Kidney capillary endothelial cell (primary cell): ENCODE measurements around the gene EGLN1.
"Not testable (repeated sequence)": the region's sequence is repeated elsewhere in the genome, so short reads cannot be mapped to it uniquely, and the experiment has no call there.

ENCODE experiments used
- DNase-seq: peaks from one replicate; pipeline ENCODE4 v3.0.0-alpha.2; 2018; ENCODE audit warnings: low spot score

Gene EGLN1

DNA sequence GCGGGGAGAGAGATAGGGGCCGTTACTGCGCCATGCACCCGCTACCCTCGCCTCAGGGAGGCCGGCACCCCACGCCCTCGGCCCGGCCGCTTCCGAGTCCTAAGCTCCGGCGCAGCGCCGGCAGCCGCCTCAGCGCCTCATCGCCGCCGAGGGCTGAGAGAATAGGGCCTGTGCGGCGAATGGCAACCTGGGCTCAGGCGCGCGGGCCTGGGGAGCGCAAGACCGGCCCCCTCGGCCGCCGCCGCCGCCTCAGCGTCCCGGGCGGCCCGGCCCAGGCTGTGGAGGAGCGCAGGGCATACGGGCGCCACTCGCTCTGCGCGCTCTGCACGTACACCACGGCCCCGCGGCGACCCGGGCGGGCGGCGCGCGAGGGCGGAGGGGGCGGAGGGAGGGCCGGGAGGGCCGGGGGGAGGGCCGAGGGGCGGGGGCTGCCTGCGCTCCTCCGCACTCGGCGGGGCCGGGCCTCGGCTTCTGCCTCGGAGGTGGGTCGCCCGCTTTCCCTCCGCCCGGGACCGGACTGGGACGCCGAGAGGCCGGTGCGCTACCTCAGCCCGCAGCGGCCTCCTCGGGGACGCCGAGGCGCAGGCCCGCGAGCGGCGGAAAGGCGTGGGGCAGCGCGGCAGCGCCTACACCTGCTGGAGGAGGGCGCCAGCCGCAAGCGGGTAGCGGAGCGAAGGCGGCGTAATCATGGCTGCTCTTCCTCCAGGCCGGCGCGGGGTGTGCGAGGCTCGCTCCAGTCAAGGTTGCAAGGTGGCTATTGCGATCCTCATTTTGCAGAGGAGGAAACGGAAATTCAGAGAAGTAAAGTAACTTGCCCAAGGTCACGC lies at the start of gene EGLN1:
Gene EGLN1 (minus strand): TSS at position 317 of the 827 bp plus-strand sequence. CDS start 399 bp downstream, outside the sequence.
- peak; percentile 66 for DNase-seq

DNA sequence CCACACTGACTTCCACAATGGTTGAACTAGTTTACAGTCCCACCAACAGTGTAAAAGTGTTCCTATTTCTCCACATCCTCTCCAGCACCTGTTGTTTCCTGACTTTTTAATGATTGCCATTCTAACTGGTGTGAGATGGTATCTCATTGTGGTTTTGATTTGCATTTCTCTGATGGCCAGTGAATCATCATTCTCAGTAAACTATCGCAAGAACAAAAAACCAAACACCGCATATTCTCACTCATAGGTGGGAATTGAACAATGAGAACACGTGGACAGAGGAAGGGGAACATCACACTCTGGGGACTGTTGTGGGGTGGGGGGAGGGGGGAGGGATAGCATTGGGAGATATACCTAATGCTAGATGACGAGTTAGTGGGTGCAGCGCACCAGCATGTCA lies 49.4 kb upstream of the EGLN1 start:
- DNase-seq: not testable (repeated sequence)

DNA sequence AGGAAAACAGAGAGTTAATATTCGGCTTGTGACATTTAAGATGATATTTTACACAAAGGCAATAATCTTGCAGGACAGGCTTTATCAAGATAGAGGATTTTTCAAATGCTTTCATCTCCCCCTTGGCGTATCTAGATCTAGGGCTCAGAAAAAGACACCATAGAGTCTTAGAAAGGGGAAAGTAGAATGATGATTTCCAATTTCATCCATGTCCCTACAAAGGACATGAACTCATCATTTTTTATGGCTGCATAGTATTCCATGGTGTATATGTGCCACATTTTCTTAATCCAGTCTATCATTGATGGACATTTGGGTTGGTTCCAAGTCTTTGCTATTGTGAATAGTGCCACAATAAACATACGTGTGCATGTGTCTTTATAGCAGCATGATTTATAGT lies 48.9 kb upstream of the EGLN1 start:
- DNase-seq: not testable (repeated sequence)

DNA sequence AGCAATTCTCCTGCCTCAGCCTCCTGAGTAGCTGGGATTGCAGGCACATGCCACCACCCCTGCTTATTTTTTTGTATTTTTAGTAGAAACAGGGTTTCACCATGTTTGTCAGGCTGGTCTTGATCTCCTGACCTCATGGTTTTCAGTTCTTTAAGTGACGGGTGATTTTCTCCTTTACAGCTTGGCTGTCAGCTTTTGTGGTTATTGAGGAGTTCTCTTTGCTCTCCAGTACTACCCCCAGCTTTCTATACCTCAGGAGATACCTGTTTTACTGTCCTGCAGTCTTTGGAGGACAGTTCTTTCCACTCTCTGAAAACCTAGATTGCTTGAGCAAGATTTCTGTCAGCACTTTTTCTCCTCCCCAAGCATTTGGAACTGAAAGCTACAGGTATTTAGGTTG lies 45.9 kb upstream of the EGLN1 start:
- DNase-seq: no peak

DNA sequence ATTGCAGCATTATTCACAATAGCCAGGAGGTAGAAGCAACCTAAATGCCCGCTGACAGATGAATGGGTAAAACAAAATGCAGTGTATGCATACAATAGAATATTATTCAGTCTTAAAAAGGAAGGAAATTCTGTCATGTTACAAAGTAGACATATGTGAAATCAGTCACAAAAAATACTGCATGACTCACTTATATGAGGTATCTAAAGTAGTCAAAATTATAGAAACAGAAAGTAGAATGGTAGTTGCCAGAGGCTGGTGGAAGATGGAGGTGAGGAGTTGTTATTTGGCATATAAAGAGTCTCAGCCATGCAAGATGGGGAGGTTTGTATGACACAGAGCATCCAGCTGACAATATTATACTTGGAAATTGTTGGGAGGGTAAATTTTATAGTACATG lies 43.0 kb upstream of the EGLN1 start:
- DNase-seq: peak; percentile 66

DNA sequence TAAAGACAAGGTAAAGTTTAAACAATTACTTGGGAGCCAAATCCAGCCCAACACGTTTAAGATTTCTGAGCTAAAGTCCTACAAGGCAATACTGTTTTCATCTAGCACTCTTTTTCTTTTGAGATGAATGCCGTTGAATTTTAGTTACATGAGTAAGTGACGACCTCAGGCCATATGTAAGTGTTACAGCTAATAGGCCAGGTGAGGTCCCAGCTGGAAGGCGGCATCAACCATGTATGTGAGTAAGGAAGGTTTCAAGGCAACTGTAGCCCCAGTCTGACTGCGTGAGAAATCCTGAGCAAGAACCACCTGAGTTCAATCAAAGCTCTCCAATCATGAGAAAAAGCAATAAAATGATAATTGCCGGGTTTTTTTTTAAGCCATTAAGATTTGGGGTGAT lies 41.5 kb upstream of the EGLN1 start:
- no peak for DNase-seq

DNA sequence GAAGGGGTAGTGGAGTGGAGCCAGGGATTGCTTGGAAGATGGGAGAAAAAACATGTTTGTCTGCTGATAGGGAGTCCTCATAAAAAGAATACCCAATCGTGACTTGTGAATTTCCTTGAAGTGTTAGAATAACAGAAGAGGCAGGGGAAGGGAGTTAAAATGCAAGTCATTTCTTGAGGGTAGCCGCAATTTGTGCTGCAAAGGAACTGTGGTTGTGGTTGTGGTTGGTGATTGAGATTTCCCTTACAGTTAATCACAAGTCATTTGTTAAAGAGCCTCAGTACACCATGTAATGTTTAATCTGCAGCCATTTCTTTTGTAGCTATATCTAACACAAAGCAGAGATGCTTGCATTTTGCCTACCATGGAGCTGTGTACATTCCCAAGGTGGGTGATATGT lies 38.5 kb upstream of the EGLN1 start:
- no peak for DNase-seq

DNA sequence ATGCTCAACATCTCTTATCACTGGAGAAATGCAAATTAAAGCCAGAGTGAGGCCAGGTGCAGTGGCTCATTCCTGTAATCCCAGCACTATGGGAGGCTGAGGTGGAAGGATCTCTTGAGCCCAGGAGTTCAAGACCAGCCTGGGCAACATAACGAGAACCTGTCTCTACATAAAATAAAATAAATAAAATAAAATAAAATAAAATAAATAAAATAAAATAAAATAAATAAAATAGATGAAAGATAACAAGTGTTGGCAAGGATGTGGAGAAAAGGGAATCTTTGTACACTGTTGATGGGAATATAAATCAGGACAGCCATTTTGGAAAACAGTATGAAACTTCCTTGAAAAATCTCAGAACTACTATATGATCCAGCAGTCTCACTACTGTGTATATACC lies 37.4 kb upstream of the EGLN1 start:
- not testable (repeated sequence) for DNase-seq

DNA sequence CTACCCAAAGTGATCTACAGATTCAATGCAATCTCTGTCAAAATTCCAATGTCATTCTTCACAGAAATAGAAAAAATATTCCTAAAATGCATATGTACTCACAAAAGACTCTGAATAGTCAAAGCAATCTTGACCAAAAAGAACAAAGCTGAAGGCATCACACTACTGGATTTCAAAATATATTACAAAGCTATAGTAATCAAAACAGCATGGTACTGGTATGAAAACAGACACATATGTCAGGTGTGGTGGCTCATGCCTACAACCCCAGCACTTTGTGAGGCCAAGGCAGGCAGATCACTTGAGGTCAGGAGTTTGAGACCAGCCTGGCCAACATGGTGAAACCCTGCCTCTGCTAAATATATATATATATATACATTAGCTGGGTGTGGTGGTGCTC lies 35.9 kb upstream of the EGLN1 start:
- DNase-seq: not testable (repeated sequence)

DNA sequence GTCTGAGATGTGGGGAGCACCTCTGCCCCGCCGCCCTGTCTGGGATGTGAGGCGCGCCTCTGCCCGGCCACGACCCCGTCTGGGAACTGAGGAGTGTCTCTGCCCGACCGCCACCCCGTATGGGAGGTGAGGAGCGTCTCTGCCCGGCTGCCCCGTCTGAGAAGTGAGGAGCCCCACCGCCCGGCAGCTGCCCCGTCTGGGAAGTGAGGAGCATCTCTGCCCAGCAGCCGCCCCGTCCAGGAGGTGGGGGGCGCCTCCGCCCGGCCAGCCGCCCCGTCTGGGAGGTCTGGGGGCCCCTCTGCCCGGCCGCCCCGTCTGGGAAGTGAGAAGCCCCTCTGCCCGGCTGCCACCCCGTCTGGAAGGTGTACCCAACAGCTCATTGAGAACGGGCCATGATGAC lies 32.0 kb upstream of the EGLN1 start:
- DNase-seq: not testable (repeated sequence)

DNA sequence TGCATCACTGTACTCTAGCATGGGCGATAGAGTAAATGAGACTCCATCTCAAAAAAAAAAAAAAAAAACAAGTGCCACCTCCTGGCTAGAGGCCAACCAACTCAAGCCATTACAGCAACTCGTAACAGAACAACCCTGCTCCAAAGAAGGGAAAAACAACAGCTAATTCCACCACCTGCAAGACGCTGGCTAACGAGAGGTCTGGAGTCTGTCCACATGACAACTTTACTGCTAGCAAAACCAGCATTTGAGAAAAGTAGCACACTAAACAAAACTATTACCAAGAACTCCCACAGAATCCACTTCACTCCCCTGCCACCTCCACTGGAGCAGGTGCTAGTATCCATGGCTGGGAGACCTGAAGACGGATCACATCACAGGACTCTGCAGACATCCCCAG lies 24.1 kb upstream of the EGLN1 start:
- no peak for DNase-seq

DNA sequence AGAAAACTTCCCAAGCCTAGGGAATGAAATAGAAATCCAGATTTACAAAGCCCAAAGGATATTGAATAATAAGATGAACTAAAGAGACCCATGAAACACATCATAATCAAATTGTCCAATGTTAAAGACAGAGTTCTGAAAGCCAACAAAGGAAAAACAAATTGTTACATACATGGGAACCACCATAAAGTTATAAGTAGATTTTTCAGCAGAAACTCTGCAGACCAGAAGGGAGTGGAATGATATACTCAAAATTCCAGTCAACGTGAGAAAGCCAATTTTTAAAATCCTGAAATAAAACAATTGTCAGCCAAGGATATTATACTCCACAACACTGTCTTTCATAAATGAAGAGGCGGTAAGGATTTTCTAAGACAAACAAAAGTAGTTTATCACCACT lies 22.0 kb upstream of the EGLN1 start:
- DNase-seq: no peak

DNA sequence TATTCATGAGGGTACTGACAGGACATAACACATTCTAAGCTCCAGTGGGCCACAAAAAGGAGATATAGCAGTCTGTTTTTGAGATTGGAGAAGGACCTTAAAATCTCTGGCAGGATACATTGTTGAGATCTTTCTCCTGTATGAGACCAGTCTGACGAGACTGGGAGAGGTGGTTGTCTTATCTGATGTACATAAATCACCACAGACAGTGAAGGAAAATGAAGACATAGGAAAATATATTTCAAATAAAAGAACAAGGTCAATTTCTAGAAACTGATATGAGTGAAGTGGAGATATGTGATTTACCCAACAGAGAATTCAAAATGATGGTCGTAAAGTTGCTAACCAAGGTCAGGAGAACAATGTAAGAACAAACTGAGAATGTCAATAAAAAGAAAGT lies 21.3 kb upstream of the EGLN1 start:
- no peak for DNase-seq

DNA sequence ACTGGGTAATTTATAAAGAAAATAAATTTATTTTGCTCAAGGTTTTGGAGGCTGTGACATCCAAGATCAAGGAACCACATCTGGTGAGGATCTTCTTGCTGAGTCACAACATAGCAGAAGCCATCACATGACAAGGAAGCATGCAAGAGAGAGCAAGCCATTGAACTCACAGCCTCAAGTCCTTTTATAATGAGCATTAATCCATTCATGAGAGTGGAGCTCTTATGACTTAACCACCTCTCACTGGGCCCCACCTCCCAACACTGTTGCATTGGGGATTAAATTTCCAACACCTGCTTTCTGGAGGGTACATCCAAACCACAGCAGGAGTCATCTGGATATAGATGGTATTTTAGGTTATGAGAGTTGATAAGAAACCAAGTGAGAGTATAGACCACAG lies 20.6 kb upstream of the EGLN1 start:
- no peak for DNase-seq

DNA sequence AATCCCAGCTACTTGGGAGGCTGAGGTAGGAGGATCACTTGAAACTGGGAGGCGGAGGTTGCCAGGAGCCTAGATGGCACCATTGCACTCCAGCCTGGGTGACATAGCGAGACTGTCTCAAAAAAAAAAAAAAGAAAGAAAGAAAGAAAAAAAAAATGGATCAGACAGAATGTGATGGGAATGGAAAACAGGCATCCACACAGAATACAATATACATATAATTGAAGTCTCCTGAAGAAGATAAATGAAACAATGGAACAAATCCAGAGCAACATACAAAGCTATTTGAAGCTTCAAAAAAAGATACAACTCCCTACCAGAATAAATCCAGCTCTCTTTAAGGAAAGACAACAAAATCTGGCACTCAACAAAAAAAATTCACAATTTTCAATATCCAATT lies 10.9 kb upstream of the EGLN1 start:
- DNase-seq: no peak

DNA sequence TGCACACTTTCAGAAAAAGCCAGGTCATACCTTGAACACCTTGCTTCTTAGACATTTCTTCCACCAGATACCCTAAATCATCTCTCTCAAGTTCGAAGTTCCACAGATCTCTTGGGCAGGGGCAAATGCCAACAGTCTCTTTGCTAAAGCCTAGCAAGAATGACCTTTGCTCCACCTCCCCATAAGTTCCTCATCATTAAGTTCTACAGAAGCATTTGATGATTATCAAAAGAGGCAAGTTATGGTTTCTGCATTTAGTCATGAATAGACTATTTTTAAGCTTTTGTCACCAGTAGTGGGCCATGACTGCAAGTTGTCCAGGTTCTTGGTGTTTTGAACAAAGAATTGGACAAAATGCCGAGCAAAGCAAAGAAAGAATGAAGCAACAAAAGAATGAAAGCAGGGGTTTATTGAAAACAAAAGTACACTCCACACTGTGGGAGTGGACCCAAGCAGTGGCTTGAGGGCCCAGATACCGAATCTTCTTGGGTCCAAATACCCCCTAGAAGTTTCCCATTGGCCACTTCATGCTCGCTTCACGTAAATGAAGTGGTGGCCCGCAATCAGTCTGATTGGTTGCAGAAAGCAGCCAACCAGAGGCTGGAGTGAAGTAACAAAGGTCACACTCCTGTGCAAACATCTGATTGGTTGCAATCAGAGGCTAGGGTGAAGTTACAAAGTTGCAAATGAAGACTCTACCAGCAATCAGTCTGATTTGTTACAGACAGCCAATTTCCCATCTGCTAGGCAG lies 9.8 kb upstream of the EGLN1 start:
- DNase-seq: no peak

DNA sequence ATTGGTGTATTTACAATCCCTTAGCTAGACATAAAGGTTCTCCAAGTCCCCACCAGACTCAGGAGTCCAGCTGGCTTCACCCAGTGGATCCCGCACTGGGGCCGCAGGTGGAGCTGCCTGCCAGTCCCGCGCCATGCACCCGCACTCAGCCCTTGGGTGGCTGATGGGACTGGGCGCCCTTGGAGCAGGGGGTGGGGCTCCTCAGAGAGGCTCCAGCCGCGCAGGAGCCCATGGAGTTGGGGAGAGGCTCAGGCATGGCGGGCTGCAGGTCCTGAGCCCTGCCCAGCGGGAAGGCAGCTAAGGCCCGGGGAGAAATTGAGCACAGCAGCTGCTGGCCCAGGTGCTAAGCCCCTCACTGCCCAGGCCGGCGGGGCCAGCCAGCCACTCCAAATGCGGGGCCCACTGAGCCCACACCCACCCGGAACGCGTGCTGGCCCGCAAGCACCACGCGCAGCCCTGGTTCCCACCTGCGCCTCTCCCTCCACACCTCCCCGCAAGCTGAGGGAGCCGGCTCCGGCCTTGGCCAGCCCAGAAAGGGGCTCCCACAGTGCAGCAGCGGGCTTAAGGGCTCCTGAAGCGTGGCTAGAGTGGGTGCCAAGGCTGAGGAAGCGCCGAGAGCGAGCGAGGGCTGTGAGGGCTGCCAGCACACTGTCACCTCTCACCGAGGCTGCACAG lies 8.7 kb upstream of the EGLN1 start:
- not testable (repeated sequence) for DNase-seq

DNA sequence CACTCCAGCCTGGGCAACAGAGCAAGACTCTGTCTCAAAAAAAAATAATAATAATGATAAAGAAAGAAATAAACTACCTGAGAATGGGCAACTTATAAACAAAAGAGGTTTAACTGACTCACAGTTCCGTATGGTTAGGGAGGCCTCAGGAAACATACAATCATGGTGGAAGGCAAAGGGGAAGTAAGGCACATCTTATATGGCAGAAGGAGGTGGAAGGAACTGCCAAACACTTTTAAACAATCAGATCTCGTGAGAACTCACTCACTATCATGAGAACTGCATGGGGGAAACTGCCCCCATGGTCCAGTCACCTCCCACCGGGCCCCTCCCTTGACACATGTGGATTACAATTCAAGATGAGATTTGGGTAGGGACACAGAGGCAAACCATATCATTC lies 6.3 kb upstream of the EGLN1 start:
- DNase-seq: no peak

DNA sequence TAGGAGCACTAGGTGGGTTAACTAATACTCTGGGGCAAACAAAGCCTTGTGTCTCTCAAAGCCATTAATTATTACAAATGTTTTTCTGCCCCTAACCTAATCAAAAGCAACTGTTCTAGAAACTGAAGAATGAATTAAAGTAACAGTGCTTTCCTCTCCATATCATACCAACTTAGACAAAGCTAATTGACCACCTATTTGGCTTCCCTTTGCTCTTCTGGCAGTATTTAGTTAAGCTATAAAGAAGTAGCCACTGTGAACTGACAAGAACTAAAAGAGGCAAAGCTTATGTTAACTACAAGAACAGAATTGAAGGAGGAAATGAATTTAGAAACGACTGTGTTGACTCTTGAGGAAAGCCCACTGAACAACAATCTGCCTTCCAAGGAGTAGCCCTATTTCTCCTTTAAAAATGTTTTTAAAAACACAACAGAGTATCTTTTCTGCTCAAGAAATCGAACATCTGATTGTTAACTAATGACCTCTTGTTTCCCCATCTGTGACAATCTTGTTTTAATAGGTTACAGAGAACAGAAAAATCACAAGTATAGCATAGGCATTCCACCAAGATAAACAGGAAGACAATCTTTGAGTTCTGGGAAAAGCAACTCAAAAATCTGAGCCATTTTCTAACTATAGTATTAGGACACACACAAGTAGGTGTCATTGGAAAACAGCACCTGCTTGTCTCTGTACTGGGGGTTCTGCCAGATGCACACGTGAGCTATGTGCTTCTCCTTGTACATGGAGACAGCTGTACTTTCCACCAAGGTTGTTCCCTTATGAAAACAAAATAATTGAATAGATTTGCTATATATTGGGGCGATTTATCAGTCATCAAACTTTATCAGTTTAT lies 3.1 kb upstream of the EGLN1 start:
- DNase-seq: no peak

DNA sequence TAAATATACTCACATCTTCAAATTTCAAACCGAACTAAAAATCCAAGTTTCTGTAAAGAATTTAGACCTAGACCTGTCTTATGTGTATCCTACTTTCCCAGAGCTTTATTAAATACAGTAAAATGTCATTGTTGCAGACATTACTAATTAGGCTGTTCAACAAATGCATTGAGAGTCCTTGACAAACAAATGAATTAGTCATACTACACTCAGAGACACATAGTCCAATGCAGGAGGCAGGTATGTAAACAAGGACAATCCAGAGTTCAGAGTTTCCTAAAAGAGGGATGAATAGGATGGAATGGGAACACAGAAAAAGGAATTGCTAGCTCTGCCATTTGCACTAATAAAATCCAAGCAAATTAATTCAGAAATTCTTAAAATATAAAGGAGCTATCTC lies 1.6 kb upstream of the EGLN1 start:
- DNase-seq: peak; percentile 39

DNA sequence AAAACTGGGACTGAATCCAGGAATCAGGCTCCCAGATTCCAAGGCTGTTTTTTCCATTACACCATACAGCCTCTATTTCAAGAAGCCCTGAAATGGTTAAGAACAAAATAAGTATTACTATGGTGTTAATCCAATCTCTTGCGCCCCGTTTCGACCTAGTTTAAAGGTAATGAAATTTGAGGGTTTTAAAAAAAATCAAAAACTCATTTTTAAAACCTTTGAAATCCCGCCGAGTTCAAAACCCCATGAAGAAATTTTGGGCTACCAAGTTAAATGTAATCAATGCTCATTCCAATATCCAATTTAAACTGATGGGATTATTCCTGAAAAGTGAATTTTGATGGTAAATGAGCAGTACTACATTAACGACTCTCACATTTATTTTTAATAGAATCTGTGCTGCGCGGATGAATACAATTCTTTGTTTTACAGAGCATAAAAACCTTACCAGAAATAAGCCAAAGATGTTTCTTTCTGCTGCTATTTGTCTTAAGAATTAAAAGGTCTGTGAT lies 767 bp upstream of the EGLN1 start:
- no peak for DNase-seq

DNA sequence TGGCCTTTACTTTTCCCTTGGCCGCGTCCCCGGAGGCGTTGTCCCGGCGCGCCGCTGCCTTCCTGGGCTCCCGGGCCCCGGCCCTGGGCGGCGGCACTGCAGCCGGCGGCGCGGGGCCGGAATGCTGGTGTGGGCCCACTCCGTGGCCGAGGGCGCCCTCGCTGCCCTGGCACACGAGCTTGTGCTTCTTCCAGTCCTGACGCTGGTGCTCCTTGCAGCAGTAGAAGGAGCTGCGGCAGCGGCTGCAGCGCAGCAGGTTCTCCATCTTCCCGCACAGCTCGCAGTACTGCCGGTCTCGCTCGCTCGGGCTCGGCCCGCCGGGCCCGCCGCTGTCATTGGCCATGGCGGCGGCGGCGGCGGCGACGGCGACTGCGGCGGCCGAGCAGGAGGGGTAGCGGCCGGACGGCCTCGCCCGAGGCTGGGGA lies 529 bp downstream of the EGLN1 start:
- peak; percentile 26 for DNase-seq
